ENCODE results near the gene PYCARD.
"Not testable (repeated sequence)": the region's sequence is repeated elsewhere in the genome, so short reads cannot be mapped to it uniquely, and the experiment has no call there.

PYCARD gene

DNA sequence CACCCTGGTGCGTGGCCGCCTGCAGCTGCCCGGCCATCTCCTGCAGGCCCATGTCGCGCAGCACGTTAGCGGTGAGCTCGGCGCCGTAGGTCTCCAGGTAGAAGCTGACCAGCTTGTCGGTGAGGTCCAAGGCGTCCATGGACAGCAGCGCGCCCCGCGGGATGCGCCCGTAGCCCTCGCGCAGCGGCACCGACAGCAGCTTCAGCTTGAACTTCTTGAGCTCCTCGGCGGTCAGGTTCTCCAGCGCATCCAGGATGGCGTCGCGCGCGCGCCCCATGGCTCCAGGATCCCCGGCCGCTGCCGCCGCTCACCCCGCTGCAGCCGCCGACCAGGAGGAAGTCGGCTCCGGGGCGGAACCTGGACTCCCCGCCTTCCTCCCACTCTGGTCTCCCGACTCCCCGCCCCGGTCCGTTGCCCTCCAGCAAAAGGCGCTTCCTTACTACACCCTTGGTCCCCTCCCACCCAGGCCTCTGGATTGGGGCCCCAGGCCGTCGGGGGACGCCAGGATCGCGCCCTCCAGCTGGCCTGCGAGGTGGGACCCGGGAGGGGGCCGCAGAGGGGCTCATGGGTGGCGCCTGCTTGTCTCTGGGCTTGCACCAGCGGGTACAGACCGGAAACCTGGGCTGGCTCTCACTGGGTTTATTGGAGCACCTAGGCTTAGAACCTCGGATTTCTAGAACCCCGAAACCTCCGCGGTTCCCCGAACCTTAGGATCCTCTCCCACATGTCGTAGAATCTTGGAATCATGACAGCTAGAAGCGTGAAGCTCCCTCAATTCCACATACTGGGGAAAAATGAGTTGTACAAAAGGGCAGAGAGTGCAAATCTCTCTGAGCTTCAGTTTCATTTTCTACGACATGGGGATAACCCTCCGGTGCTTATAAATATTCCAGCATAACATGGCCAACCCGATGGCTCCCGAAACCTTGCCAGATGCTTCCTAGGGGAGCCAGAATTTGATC, at the start of gene PYCARD:
TSS of gene PYCARD (minus strand) at position 347 of the 962 bp plus-strand sequence. CDS start at position 277, 70 bp downstream.
- DNase-seq = no peak

DNA sequence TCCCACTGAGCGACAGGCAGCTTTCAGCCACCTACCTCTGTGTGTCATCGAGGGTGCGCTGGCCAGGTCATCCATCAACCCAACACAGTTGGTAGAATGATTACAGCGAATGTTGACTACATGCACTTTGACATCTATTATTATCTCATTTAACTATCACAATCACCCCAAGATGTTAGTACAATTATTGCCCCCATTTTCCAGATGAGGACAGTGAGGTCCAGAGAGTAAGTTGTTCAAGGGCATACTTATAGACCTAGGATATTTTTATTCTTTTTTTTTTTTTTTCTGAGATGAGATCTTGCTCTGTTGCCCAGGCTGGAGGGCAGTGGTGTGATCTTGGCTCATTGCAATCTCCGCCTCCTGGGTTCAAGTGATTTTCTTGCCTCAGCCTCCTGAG, 48.9 kb upstream of the PYCARD start:
- no peak for DNase-seq

DNA sequence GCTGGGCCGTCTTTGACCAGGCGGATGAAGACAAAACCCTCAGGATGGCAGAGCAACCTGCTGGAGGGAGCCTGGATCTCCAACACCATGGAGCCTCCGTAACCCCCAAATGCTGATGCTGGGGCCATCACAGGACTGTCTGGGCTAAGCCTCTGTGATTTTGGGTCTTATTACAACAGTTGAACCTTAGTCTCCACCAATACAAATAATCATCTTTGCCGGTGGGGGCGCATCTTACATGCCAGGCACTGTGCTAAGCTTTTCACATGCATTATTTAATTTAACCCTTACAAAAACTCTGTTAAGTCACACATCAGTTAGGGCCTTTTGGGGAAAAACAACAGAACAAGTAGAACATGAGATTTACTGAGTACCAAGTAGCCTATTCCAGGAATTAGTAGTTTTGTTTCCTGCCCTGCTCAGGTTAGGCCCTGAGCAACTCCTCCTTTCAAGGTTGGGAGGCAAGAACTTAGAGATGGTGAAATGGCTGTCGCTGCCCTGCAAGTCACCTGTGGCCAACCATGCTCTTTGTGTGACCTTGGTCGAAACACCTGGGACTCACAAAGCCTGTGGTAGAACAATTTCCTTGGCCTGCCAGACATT, 48.3 kb upstream of the PYCARD start:
- DNase-seq = no peak

DNA sequence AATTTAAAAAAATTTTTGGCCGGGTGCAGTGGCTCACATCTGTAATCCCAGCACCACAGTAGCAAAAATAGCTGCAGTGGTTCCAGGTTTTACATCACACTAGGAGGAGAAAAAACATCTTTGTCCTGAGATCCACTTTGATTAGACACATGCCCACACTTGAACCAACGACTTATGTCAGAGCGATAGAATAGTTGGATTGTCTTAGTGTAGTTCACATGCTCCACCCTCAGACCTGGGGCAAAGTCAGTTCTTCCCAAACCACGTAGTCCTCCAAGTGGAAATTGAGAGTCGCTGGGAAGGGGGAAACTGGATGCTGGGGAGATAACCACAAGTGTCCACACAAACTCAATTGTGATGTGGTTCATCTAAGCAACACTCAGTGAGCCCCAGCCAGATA, 45.8 kb upstream of the PYCARD start:
- DNase-seq = no peak

DNA sequence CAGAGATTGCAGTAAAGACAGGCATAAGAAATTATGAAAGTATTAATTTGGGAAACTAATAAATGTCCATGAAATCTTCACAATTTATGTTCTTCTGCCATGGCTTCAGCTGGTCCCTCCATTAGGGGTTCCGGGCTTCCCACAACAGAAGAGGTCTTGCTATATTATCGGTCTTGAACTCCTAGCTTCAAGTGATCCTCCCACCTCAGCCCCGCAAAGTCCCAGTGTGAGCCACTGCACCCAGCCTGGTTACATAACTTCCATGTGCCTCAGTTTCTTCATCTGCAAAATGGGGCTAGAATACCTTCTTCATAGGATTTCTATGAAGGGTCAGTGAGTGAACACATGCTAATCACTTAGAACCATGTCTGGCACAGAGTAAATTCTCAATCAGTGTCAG, 43.7 kb upstream of the PYCARD start:
- no peak for DNase-seq

DNA sequence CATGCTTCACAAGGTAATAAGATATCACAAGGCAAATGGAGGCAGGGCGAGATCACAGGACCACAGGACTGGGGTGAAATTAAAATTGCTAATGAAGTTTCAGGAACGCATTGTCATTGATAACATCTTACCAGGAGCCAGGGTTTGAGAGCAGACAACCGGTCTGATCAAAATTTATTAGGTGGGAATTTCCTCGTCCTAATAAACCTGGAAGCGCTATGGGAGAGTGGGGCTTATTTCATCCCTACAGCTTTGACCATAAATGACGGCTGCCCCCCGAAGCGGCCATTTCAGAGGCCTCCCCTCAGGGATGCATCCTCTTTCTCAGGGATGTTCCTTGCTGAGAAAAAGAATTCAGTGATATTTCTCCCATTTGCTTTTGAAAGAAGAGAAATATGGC, 43.0 kb upstream of the PYCARD start:
- not testable (repeated sequence) for DNase-seq

DNA sequence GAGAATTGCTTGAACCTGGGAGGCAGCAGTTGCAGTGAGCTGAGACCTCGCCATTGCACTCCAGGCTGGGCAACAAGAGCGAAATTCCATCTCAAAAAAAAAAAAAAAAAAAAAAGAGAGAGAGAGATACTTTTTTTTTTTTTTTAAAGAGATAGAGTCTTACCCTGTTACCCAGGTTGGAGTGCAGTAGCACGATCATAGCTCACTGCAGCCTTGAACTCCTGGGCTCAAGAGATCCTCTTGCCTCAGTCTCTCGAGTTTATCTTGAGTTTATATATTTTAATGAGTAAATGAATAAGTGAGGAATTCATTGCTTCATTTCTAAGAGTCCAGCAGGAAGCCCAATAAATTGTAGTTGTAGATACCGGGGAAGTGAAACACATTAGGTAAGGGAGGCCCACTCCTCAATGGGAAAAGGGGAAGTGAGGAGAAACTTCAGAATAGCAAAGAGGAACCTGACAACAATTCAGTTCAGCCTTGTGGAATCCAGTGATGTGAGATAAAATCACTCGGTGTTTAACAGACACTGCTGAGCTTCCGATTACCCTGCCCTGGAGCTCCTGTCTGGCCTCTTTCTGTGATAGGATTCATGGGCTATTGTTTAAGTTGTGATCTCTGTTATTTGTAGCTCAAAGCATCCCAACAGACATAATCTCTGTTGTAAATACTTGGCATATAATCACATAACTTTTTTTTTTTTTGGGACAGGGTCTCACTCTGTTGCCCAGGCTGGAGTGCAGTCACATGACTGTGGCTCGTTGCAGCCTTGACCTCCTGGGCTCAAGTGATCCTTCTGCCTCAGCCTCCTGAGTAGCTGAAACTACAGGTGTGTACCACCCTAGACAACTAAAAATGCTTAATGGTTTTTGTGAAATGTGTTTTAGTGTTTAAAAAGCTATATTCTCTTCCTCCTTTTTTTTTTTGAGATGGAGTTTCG, 41.4 kb upstream of the PYCARD start:
- DNase-seq = no peak

DNA sequence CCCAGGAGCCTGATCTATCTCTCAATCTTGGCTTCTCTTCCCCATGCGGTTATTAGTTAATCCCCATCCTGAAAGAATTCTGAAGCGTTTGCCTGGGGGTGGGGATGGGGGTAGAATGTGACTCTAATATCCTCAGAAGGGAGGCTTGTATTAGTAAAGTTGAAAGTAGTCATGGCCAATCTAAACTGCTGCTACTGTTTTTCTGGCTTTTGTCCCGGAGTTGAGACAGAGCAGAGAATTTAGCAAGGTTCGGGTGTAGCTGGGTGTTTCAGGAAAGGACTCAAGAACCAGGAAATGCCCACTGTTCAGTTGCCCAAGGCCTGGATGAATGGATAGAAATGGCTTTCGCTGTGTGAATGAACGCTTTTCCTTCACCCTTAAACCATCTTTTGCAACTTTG, 39.6 kb upstream of the PYCARD start:
- DNase-seq = no peak

DNA sequence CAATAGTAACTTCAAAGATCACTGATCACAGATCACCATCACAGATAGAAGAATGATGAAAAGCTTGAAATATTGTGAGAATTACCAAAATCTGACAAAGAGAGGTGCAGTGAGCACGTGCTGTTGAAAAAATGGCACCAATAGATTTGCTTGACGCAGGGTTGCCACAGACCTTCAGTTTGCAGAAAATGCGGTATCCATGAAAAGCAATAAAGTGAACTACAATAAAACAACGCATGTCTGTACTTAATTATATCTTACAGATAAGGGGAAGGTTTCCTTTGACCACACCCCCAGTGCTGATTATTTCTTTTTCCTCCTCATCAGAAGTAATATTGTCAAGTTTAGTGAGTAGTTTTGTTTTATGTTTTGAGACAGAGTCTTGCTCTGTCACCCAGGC, 35.5 kb upstream of the PYCARD start:
- no peak for DNase-seq

DNA sequence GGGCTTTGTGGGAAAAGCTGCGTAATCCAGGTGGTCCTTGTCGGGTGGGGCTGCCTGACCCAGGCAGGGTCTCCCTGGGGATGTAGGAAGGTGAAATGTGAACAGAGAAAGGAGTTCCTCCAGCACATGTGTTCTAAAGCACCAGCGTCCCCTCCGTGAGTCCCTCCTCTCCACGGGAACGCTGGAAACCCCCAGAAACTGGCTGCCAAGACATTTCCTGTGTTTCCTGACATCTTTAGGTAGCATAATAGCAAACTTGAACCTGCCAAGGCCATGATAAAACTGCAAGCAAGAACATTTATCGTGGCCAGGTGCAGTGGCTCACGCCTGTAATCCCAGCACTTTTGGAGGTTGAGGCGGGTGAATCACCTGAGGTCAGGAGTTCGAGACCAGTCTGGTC, 26.9 kb upstream of the PYCARD start:
- DNase-seq = no peak

DNA sequence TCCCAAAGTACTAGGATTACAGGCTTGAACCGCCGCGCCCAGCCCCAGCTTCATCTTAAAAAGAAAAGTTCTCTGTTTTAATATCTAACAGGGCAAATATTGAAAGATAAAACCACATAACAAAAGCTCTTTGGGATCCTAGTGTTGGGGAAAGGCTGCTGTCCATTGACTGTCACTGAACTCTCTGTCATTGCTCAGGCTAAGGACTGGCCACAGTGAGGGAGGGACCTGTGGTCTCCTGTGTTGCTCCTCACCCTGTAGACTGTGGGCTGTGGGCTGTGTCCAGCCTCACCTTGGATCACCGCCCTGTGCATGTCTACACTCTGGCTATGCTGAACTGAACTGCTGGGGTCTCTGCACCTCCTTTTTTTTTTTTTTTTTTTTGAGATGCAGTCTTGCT, 25.6 kb upstream of the PYCARD start:
- no peak for DNase-seq

DNA sequence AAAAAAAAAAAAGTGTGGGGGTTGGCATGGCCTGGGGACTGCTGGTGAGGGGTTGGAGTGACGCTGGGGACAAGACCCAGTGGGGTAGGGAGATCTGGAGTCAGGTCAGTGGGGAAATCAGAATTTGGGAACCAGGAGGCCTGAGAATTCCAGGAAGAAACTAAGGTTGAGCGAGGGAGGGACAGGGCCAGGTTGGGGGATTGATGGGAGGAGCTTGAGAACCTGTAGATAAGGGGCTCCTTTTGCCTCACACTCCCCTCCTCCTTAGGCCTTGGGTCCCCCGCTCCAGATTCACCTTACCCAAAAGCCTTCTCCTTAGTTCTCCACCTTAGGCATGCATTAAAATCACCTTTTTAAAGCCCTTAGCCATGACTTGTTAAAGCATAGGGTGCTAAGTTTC, 22.6 kb upstream of the PYCARD start:
- no peak for DNase-seq

DNA sequence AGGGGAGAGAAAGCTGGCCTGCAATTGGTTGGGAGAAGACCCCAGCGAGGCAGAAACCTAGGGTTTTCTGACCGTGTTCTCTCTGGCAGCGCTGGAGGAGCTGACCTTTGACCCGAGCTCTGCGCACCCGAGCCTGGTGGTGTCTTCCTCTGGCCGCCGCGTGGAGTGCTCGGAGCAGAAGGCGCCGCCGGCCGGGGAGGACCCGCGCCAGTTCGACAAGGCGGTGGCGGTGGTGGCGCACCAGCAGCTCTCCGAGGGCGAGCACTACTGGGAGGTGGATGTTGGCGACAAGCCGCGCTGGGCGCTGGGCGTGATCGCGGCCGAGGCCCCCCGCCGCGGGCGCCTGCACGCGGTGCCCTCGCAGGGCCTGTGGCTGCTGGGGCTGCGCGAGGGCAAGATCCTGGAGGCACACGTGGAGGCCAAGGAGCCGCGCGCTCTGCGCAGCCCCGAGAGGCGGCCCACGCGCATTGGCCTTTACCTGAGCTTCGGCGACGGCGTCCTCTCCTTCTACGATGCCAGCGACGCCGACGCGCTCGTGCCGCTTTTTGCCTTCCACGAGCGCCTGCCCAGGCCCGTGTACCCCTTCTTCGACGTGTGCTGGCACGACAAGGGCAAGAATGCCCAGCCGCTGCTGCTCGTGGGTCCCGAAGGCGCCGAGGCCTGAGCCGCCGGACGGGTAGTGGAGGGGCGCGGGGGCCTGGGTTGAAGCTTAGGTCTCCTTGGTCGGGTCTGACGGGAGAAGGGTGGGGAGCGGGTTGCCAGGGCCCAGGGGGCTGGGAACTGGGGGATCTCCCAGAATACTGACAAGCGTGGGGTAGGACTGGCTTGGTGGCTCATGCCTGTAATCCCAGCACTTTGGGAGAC, 21.8 kb upstream of the PYCARD start:
- no peak for DNase-seq

DNA sequence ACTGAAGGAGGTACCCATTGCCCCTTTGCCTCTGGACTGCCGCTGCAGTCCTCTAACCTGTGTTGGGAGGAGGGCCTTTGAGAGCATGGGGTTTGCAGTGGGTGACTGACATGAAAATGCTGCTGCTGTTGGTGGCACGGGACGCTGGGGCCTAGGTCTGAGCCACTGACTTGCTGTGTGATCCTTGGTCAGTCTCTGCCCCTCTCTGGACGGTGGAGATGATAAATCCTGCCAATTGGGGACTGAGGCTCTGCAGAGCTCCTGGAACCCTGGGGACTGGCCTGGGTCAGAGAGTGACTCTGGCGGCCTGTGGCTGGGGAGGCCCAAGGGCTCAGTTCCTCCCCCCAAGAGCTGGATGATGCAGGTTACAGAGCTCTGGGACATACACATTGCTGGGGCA, 20.5 kb upstream of the PYCARD start:
- no peak for DNase-seq

DNA sequence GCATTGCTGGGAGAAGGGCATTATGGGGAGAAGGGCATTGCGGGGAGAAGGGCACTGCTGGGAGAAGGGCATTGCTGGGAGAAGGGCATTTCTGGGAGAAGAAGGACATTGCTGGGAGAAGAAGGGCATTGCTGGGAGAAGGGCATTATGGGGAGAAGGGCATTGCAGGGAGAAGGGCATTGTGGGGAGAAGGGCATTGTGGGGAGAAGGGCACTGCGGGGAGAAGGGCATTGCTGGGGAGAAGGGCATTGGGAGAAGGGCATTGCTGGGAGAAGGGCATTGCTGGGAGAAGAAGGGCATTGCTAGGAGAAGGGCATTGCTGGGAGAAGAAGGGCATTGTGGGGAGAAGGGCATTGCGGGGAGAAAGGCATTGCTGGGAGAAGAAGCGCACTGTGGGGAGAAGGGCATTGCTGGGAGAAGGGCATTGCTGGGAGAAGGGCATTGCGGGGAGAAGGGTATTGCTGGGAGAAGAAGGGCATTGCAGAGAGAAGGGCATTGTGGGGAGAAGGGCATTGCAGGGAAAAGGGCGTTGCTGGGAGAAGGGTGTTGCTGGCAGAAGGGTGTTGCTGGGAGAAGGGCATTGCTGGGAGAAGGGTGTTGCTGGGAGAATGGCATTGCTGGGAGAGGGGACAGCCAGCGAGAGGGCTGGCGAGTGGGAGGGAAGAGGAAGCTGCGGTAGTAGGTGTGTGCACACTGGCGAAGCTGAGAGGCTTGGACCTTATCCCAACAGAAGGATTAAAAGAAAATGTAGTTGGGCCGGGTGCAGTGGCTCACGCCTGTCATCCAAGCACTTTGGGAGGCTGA, 19.0 kb upstream of the PYCARD start:
- DNase-seq = no peak

DNA sequence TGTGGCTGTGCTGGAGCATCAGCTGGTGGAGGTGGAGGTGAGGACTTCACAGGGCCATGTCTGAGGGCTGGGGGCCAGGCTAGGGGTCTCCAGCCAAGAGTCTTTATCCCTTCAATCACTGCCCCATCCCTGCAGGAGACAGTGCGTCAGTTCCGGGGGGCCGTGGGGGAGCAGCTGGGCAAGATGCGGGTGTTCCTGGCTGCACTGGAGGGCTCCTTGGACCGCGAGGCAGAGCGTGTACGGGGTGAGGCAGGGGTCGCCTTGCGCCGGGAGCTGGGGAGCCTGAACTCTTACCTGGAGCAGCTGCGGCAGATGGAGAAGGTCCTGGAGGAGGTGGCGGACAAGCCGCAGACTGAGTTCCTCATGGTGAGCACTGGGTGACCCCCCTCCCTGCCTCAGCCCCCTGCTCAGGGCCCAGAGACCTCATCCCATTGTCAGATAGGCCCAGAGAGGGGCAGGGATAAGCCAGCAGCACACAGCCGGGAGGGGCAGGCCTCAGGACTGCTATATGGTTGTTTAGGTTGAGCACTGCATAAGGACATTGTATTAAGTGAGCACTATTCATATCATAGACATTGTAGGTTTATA, 16.7 kb upstream of the PYCARD start:
- DNase-seq = no peak

DNA sequence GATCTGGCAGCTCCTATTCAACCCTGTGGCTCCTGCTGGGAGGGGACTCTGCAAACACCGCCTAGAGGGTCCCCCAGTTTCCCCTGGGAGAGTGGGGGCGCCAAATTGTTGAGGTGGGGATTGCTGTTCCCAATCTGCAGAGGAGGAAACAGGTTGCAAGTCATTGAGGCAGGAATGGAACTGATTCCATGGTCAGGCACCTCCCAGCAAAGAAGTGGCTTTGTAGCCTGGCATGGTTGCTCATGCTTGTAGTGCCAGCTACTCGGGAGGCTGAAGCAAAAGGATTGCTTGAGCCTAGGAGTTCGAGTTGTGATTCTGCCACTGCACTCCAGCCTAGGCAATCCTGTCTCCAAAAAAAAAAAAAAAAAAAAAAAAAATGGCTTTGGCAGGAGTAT, 14.6 kb upstream of the PYCARD start:
- DNase-seq = no peak

DNA sequence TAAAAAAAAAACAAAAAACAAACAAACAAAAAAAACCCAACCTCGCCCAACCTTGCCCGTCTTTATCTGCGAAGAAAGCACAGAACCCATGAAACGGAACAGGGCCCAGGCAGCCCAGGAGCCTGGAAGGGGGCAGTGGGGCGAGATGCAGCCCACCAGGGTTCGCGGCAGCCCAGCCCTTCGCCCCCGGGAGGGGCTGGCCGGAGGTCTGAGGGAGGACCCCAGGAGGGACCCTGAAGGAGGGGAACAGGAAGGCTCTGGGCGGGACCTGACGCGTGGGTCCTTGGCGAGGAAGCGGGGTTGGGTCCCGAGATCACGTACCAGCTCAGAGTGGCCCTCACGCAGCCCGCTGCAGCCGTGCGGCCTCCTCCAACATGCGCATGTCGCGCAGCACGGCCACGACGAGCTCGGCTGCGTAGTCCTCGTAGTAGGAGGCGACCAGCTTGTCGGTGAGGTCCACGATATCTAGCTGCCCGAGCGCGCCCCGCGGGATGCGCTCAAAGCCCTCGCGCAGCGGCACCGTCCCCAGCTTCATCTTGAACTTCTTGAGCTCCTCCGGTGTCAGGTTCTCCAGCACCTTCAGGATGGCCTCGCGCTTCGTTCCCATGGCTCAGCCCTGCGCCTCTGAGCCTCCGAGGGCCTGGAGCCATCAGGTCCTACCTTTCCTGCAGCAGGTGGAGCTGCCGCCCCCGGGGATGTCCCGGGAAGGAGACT, 14.0 kb upstream of the PYCARD start, which contains the start of gene PYDC1:
TSS of gene PYDC1 (minus strand) at position 714 of the 714 bp plus-strand sequence. CDS start at position 607, 107 bp downstream.
- DNase-seq = no peak

DNA sequence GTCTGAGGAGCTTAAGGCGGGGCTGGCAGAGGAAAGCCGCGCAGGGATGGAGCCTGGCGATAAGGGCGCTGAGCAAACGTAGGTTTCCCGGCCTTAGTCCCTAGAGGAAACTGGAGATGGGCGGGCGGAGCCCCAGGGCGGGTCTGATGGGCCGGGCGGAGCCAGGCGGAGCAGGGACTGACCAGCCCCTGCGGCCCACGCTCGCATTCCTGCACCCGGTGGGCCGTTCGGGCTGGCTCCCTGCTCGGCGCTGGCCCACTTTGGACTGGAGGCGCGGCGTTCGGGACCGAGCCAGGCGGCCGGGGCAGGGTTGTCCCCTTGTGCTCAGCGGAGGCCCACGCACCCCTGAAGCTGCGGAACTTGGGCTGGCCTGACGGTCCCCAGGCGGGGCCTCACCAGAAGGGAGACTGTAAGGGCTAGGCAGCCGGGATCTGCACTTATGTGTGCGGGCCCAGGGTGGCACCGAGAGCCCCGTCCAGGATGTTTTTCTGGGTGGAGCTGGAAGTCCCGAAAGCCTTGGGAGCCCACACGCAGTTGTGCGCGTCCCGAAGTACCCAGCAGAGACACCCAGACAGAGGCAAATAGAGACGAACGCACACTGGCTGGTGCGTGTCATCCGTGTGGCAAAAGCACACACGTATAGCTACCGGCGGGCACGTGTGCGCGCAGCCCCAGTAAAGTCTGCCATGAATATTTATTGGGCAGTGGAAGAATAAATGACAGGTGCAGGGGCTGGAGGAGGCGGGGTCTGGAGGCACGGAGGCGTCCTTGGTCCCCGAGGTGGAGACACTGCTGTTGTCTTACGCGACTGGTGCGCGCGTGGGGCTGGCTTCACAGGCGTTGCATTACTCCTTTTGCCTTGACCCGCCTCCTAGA, 13.0 kb upstream of the PYCARD start:
- no peak for DNase-seq
